ENCODE results near the gene XPO6.

XPO6 gene

GRCh38 chr16:28184625-28185024 lies 27.1 kb downstream of the XPO6 start:
- in situ Hi-C loops (cut with MboI; ENCODE audit: low sequenced_read_pairs) = no loop called here

GRCh38 chr16:28183930-28184329 lies 27.8 kb downstream of the XPO6 start:
- in situ Hi-C loops (cut with MboI; ENCODE audit: low sequenced_read_pairs) = no loop called here

GRCh38 chr16:28183484-28183883 lies 28.3 kb downstream of the XPO6 start:
- in situ Hi-C loops (cut with MboI; ENCODE audit: low sequenced_read_pairs) = no loop called here

- in situ Hi-C loops (cut with MboI; ENCODE audit: low sequenced_read_pairs) = no loop called here
Observed at GRCh38 chr16:28182801-28183200, 29.0 kb downstream of the XPO6 start.

- in situ Hi-C loops (cut with MboI; ENCODE audit: low sequenced_read_pairs) = no loop called here
Observed at GRCh38 chr16:28182183-28182582, 29.6 kb downstream of the XPO6 start.

- in situ Hi-C loops (cut with MboI; ENCODE audit: low sequenced_read_pairs) = no loop called here
Observed at GRCh38 chr16:28181515-28181914, 30.2 kb downstream of the XPO6 start.

- in situ Hi-C loops (cut with MboI; ENCODE audit: low sequenced_read_pairs) = no loop called here
Observed at GRCh38 chr16:28180655-28181460, 30.9 kb downstream of the XPO6 start.

- in situ Hi-C loops (cut with MboI; ENCODE audit: low sequenced_read_pairs) = no loop called here
Observed at GRCh38 chr16:28179354-28179753, 32.4 kb downstream of the XPO6 start.

- in situ Hi-C loops (cut with MboI; ENCODE audit: low sequenced_read_pairs) = no loop called here
Observed at GRCh38 chr16:28175715-28176114, 36.0 kb downstream of the XPO6 start.

- in situ Hi-C loops (cut with MboI; ENCODE audit: low sequenced_read_pairs) = no loop called here
Observed at GRCh38 chr16:28172336-28172735, 39.4 kb downstream of the XPO6 start.

GRCh38 chr16:28171816-28172215 lies 39.9 kb downstream of the XPO6 start:
- in situ Hi-C loops (cut with MboI; ENCODE audit: low sequenced_read_pairs) = no loop called here

GRCh38 chr16:28168991-28169554 lies 42.7 kb downstream of the XPO6 start:
- in situ Hi-C loops (cut with MboI; ENCODE audit: low sequenced_read_pairs) = no loop called here

- in situ Hi-C loops (cut with MboI; ENCODE audit: low sequenced_read_pairs) = no loop called here
Observed at GRCh38 chr16:28167730-28168129, 44.0 kb downstream of the XPO6 start.

GRCh38 chr16:28167221-28167620 lies 44.5 kb downstream of the XPO6 start:
- in situ Hi-C loops (cut with MboI; ENCODE audit: low sequenced_read_pairs) = no loop called here

- in situ Hi-C loops (cut with MboI; ENCODE audit: low sequenced_read_pairs) = no loop called here
Observed at GRCh38 chr16:28166394-28167208, 45.2 kb downstream of the XPO6 start.

GRCh38 chr16:28165598-28165997 lies 46.2 kb downstream of the XPO6 start:
- in situ Hi-C loops (cut with MboI; ENCODE audit: low sequenced_read_pairs) = no loop called here

- in situ Hi-C loops (cut with MboI; ENCODE audit: low sequenced_read_pairs) = no loop called here
Observed at GRCh38 chr16:28164140-28164539, 47.6 kb downstream of the XPO6 start.

GRCh38 chr16:28163699-28164098 lies 48.1 kb downstream of the XPO6 start:
- in situ Hi-C loops (cut with MboI; ENCODE audit: low sequenced_read_pairs) = no loop called here

GRCh38 chr16:28162326-28162877 lies 49.4 kb downstream of the XPO6 start:
- in situ Hi-C loops (cut with MboI; ENCODE audit: low sequenced_read_pairs) = no loop called here

- in situ Hi-C loops (cut with MboI; ENCODE audit: low sequenced_read_pairs) = no loop called here
Observed at GRCh38 chr16:28161626-28162025, 50.1 kb downstream of the XPO6 start.

- in situ Hi-C loops (cut with MboI; ENCODE audit: low sequenced_read_pairs) = no loop called here
Observed at GRCh38 chr16:28158136-28158535, 53.6 kb downstream of the XPO6 start.

Data from hTERT RPE-1 (cell line).